ENCODE measurements around the gene NTM. TPM values are rescaled to one million over a fixed set of nuclear protein-coding genes. Genes with fewer than 3 reads are reported as not detected.

NTM gene
- total and polyA plus RNA-seq, 12 donors, result 0.43 to 3.0 (median 1.3) TPM

- intact Hi-C loops (cut with DNase I), result no loop called here
- Histone ChIP-seq H3K4me1 (no peaks in the 10 kb centered on the region), H3K27ac (no peak overlapping the region), H3K36me3 (no peaks in the 10 kb centered on the region), H3K27me3 (no peaks in the 10 kb centered on the region), H3K9me3 (peaks cover 0 to 66% (median 37%) of the 10 kb centered on the region in 11 donors), H3K4me3 (no peak overlapping the region)
- DNase-seq, result no peak
- no peak for TF ChIP-seq CTCF (IDR thresholded peaks at IDR 0.05)
- ATAC-seq, result no peak
Observed at GRCh38 chr11:132084433-132084832, 714.0 kb downstream of the NTM start.

GRCh38 chr11:132087148-132087547 is 716.7 kb downstream of the NTM start:
- no peak for TF ChIP-seq CTCF (IDR thresholded peaks at IDR 0.05)
- no peak for DNase-seq
- Histone ChIP-seq H3K4me3 (no peak overlapping the region), H3K4me1 (no peaks in the 10 kb centered on the region), H3K36me3 (no peaks in the 10 kb centered on the region), H3K9me3 (peaks cover 0 to 67% (median 37%) of the 10 kb centered on the region in 11 donors), H3K27me3 (no peaks in the 10 kb centered on the region), H3K27ac (no peak overlapping the region)
- 54 to 67% methylated on average over 1 of the region's 1 CpG for WGBS, 2 donors
- intact Hi-C loops (cut with DNase I), result no loop called here
- ATAC-seq, result no peak

DNA sequence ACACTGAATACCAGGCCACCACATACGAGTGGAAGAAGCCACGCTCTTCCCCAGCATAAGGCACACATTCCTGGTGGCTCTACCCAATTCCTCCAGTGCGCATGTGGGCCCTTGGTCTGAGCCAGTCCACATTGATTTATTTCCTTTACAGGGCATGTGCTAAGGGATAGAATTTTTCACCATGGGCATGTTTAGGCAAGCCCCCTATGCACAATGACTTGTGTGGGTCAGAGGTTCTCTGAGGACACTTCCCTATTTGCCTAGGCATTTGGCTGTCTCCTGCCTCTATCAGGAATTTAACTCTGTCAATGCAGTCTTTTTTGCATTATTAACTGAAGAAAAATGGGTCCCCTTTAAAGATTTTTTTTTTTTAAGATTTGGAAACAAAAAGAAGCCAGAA is 718.1 kb downstream of the NTM start:
- no peak for TF ChIP-seq CTCF (IDR thresholded peaks at IDR 0.05)
- H3K4me1 ChIP-seq, result no peaks in the 10 kb centered on the region
- WGBS, 2 donors, result 90 to 91% methylated on average over 3 of the region's 3 CpGs

DNA sequence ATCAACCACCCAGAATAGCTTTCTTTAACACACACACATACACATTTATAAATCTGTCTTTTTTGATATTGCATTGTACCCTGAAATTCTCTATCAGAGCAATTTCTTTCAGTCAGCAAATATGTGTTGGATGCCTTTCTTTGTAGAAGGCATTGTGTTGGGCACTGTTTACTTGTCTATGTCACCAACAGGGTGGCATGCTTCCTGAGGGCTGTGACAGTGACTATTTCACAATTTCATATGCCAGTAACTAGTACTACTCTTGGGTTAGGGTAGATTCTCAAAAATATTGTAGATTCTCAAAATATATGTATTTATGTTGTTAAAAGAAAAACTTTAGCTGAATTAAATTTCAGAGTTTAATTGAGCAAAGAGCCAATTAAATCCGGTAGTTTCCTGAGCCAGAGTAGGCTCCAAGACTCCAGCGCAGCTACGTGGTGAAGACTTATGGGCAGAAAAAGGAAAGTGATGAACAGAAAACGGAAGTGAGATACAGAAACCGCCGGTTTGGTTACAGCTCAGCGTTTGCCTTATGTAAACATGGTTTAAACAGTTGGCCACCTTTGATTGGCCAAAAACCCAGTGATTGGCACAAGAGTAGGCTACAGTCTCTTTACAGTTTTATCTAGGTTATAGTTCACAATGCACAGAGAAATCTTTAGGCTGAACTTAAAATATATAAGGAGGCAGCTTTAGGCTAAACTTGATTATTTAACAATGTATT is 723.3 kb downstream of the NTM start:
- TF ChIP-seq CTCF (IDR thresholded peaks at IDR 0.05), result no peak
- H3K4me1 ChIP-seq, result no peaks in the 10 kb centered on the region
- H3K36me3 ChIP-seq, result no peaks in the 10 kb centered on the region
- H3K4me3 ChIP-seq, result no peak overlapping the region
- WGBS, 2 donors, result 83% methylated on average over 7 of the region's 7 CpGs
- ATAC-seq, result no peak
- peaks cover 0 to 4% (median 0%) of the 10 kb centered on the region in 7 donors for H3K27me3 ChIP-seq
- peaks cover 0 to 8% (median 0%) of the 10 kb centered on the region in 11 donors for H3K9me3 ChIP-seq
- intact Hi-C loops (cut with DNase I), result no loop called here
- no peak overlapping the region for H3K27ac ChIP-seq
- no peak for DNase-seq

More for the DNA sequence above, 718.1 kb downstream of the NTM start:
- Histone ChIP-seq H3K27me3 (no peaks in the 10 kb centered on the region), H3K36me3 (no peaks in the 10 kb centered on the region), H3K27ac (no peak overlapping the region), H3K9me3 (peaks cover 0 to 53% (median 33%) of the 10 kb centered on the region in 11 donors), H3K4me3 (no peak overlapping the region)
- intact Hi-C loops (cut with DNase I), result no loop called here
- no peak for ATAC-seq
- DNase-seq, result no peak
